Activated CD4-positive, alpha-beta T cell treated with anti-CD3 and anti-CD28 coated beads, Interleukin-2, amount 10 ng/mL, durations not matched to agents 7 days and 5 days (primary cell): ENCODE results near the gene TP53BP1. TPM values are rescaled to one million over a fixed set of nuclear protein-coding genes. Genes with fewer than 3 reads are reported as not detected.

Experiments
- CTCF ChIA-PET: fragments of 350-600 bp; sonication (Branson Sonifier 250); formaldehyde crosslinking; loops from one replicate; lab custom pipeline; 2021; ENCODE audit warnings: antibody characterized with exemption; lab: Charles Lee
- POLR2A ChIA-PET: fragments of 350-600 bp; sonication (Branson Sonifier 250); formaldehyde crosslinking; loops from one replicate; lab custom pipeline; 2021; ENCODE audit warnings: antibody characterized with exemption; lab: Charles Lee
- DNase-seq: peaks from one replicate; pipeline ENCODE4 v3.0.0-alpha.2; 2020
- H3K27ac Mint-ChIP-seq: one replicate; pipeline ENCODE4 v1.8.0; 2021; ENCODE audit warnings: mild to moderate bottlenecking, moderate library complexity, mixed read lengths
- H3K27me3 Mint-ChIP-seq: one replicate; pipeline ENCODE4 v1.8.0; 2021; ENCODE audit warnings: mixed read lengths
- H3K36me3 Mint-ChIP-seq: one replicate; pipeline ENCODE4 v1.8.0; 2021; ENCODE audit warnings: low read depth, mixed read lengths
- H3K4me1 Mint-ChIP-seq: one replicate; pipeline ENCODE4 v1.8.0; 2021; ENCODE audit warnings: mixed read lengths
- H3K4me3 Mint-ChIP-seq: one replicate; pipeline ENCODE4 v1.8.0; 2021; ENCODE audit warnings: mild to moderate bottlenecking, moderate library complexity, mixed read lengths
- H3K9me3 Mint-ChIP-seq: one replicate; pipeline ENCODE4 v1.8.0; 2021; ENCODE audit warnings: mixed read lengths
- total RNA-seq, 2 experiments: library from RNA; stranded (reverse); gene quantifications; one replicate each; pipeline ENCODE4 v1.2.3, GENCODE V29; 2021

Gene TP53BP1
- total RNA-seq, 2 experiments from 2014 or later: 22.9 to 27.9 TPM

DNA sequence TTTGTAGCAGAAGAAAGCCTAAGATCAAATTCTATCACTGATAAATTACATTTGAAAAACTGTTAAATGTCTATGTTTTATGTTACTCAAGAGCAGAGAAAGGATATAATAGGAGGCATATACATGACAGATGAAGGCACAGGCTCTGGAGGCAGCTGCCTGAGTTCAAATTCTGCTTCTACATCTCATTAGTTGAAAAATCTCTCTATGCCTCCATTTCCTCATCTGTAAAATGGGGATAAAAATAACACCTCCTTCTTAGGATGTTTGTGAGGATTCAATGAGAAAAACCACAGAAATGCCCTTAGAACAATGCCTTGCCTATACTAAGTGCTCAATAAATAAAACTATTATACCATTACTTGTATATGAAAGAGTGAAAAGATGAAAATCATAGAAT is 21.0 kb downstream of the TP53BP1 start:
- Mint-ChIP-seq H3K9me3 (no peaks in the 10 kb centered on the region), H3K27ac (no peak overlapping the region), H3K27me3 (no peaks in the 10 kb centered on the region), H3K4me3 (no peak overlapping the region), H3K36me3 (peaks cover 26% of the 10 kb centered on the region), H3K4me1 (peaks cover 2% of the 10 kb centered on the region)
- DNase-seq: no peak
- POLR2A ChIA-PET: no interaction called here
- CTCF ChIA-PET: interaction anchor here (0.9 kb wide), 1 partner anchor 38 kb away, joined by 4 read pairs; no protein-coding TSS in a partner anchor

DNA sequence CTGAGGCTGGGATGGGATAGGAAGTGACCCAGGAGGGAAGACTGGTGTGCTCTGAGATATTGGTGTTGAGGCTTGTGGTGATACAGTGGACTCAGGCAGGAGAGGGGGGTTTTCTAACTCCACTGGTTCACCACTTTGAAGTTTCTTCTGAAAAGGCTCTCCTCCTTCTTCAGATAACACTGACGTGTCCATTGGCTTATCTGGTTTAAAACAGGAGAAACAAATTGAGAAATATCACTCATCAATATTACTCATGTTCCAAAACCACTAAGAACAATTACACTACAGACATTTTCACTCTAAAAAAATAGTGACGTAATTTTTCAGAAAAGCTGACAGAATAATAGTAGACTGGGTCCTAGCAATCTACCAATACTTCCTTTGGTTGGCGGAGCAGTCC is 23.1 kb downstream of the TP53BP1 start:
- Mint-ChIP-seq H3K36me3 (peaks cover 19% of the 10 kb centered on the region), H3K27me3 (no peaks in the 10 kb centered on the region), H3K4me1 (peaks cover 2% of the 10 kb centered on the region), H3K4me3 (no peak overlapping the region), H3K27ac (no peak overlapping the region), H3K9me3 (no peaks in the 10 kb centered on the region)
- ChIA-PET POLR2A (no interaction called here), CTCF (interaction anchor here (1.7 kb wide), 1 partner anchor 10 kb away, joined by 6 read pairs; no protein-coding TSS in a partner anchor)
- DNase-seq: no peak

GRCh38 chr15:43465100-43465499 is 27.9 kb downstream of the TP53BP1 start:
- no peak overlapping the region for H3K27ac Mint-ChIP-seq
- no peak overlapping the region for H3K4me3 Mint-ChIP-seq
- H3K9me3 Mint-ChIP-seq: no peaks in the 10 kb centered on the region
- H3K27me3 Mint-ChIP-seq: no peaks in the 10 kb centered on the region
- ChIA-PET POLR2A (no interaction called here), CTCF (no interaction called here)
- H3K4me1 Mint-ChIP-seq: no peaks in the 10 kb centered on the region
- DNase-seq: no peak
- peaks cover 8% of the 10 kb centered on the region for H3K36me3 Mint-ChIP-seq

DNA sequence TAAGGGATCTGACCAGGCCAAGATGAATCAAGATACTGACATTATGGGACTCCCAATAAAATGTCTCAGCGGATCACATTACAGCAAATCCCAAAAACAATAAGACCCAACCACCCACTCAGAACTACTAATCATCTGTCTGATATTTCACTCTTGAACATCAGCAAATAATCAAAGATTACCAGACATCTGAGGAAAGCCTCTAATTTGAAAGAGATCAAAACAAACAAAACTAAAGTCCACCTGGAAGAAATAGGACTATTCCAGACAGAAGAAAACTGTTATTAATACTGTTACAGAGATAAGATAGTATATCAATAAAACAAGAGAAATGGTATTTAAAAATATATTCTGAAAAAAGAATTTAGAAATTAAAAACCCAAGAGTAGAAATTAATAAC is 29.0 kb downstream of the TP53BP1 start:
- H3K27ac Mint-ChIP-seq: no peak overlapping the region
- ChIA-PET POLR2A (no interaction called here), CTCF (no interaction called here)
- no peak for DNase-seq
- H3K27me3 Mint-ChIP-seq: no peaks in the 10 kb centered on the region
- peaks cover 3% of the 10 kb centered on the region for H3K36me3 Mint-ChIP-seq
- no peaks in the 10 kb centered on the region for H3K9me3 Mint-ChIP-seq
- no peaks in the 10 kb centered on the region for H3K4me1 Mint-ChIP-seq
- no peak overlapping the region for H3K4me3 Mint-ChIP-seq

DNA sequence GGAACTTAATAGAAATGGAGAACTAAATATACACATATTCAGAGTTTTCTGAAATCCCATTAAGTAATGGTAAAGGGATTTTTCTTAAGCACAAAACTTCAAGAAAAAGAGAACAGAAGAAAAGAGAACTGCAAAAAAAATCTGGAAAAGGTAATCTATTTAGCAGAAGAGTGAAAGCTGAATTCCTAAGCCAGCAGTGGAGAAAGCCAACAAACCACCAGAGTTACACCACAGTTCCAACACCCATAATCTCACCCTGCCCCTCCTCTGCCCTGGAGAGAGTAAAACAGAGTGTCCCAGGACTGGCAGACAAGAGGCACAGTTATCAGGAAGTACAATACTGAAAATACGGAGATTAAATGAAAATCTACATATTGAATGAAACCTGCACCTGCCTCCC is 29.4 kb downstream of the TP53BP1 start:
- CTCF ChIA-PET: no interaction called here
- Mint-ChIP-seq H3K36me3 (peaks cover 2% of the 10 kb centered on the region), H3K9me3 (no peaks in the 10 kb centered on the region), H3K27ac (no peak overlapping the region), H3K4me3 (no peak overlapping the region), H3K27me3 (no peaks in the 10 kb centered on the region), H3K4me1 (no peaks in the 10 kb centered on the region)
- no peak for DNase-seq
- POLR2A ChIA-PET: no interaction called here

DNA sequence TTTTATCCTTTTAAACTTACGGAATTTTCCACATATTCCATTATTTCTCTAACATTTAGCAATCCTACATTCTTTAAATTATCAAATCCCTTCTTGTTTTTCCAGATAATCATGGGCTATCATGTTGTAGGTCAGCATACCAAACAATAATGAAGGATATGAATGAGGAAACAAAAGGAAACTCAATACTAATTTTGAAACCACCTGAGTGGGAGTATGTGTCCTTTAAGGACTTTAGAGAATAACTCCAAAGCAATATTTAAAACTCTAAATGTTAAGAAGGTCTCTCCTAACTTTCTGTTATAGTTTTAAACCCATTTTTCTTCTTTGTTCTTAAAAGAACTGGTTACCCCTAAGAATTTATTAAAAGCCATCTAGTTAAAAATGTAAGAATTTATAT is 43.0 kb downstream of the TP53BP1 start:
- Mint-ChIP-seq H3K4me3 (no peak overlapping the region), H3K9me3 (no peaks in the 10 kb centered on the region), H3K36me3 (peaks cover 6% of the 10 kb centered on the region), H3K27ac (no peak overlapping the region), H3K4me1 (no peaks in the 10 kb centered on the region), H3K27me3 (no peaks in the 10 kb centered on the region)
- ChIA-PET POLR2A (no interaction called here), CTCF (no interaction called here)
- no peak for DNase-seq

GRCh38 chr15:43446344-43446743 is 46.6 kb downstream of the TP53BP1 start:
- DNase-seq: no peak
- POLR2A ChIA-PET: no interaction called here
- Mint-ChIP-seq H3K36me3 (peaks cover 3% of the 10 kb centered on the region), H3K27ac (no peak overlapping the region), H3K4me1 (peaks cover under 1% of the 10 kb centered on the region), H3K4me3 (no peak overlapping the region), H3K27me3 (no peaks in the 10 kb centered on the region), H3K9me3 (no peaks in the 10 kb centered on the region)
- CTCF ChIA-PET: no interaction called here

GRCh38 chr15:43441316-43441715 is 51.6 kb downstream of the TP53BP1 start:
- DNase-seq: peak; percentile 29
- ChIA-PET CTCF (interaction anchor here (0.6 to 2.0 kb wide), 8 partner anchors 16 to 237 kb away, joined by 3 to 14 read pairs (median 3); partner anchors contain the start of gene TP53BP1), POLR2A (interaction anchor here (0.6 kb wide), 1 partner anchor 61 kb away, joined by 3 read pairs; no protein-coding TSS in a partner anchor)
- H3K4me1 Mint-ChIP-seq: peaks cover 7% of the 10 kb centered on the region
- H3K36me3 Mint-ChIP-seq: peaks cover 4% of the 10 kb centered on the region
- no peaks in the 10 kb centered on the region for H3K9me3 Mint-ChIP-seq
- no peak overlapping the region for H3K4me3 Mint-ChIP-seq
- no peaks in the 10 kb centered on the region for H3K27me3 Mint-ChIP-seq
- peak overlapping the region; percentile 73 for H3K27ac Mint-ChIP-seq

- ChIA-PET POLR2A (interaction anchor here (0.6 kb wide), 1 partner anchor 61 kb away, joined by 3 read pairs; no protein-coding TSS in a partner anchor), CTCF (interaction anchor here (0.6 to 2.0 kb wide), 9 partner anchors 17 to 424 kb away, joined by 3 to 14 read pairs (median 3); partner anchors contain the start of gene TP53BP1)
- no peaks in the 10 kb centered on the region for H3K9me3 Mint-ChIP-seq
- no peaks in the 10 kb centered on the region for H3K27me3 Mint-ChIP-seq
- H3K36me3 Mint-ChIP-seq: peaks cover 3% of the 10 kb centered on the region
- H3K27ac Mint-ChIP-seq: peak overlapping the region; percentile 73
- H3K4me1 Mint-ChIP-seq: peaks cover 7% of the 10 kb centered on the region
- peak; percentile 54 for DNase-seq
- no peak overlapping the region for H3K4me3 Mint-ChIP-seq
These were observed 52.2 kb downstream of the TP53BP1 start for GRCh38 chr15:43440721-43441281.

DNA sequence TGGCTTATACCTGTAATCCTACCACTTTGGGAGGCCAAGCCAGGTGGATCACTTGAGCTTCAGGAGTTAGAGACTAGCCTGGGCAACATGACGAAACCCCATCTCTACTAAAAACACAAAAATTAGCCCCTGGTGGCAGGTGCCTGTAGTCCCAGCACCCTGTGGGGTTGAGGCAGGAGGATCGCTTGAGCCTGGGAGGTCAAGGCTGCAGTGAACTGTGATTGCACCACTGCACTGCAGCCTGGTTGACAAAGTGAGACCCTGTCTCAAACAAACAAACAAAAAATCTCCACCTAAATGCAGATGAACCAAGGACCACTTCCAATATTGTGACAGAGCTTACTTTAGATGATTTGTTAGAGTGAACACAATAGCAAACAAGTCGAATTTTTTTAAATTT is 53.7 kb downstream of the TP53BP1 start:
- Mint-ChIP-seq H3K4me3 (no peak overlapping the region), H3K27me3 (no peaks in the 10 kb centered on the region), H3K27ac (no peak overlapping the region), H3K36me3 (peaks cover 3% of the 10 kb centered on the region), H3K4me1 (peaks cover 7% of the 10 kb centered on the region), H3K9me3 (no peaks in the 10 kb centered on the region)
- DNase-seq: no peak
- ChIA-PET POLR2A (no interaction called here), CTCF (interaction anchor here (2.0 kb wide), 1 partner anchor 72 kb away, joined by 14 read pairs; no protein-coding TSS in a partner anchor)

DNA sequence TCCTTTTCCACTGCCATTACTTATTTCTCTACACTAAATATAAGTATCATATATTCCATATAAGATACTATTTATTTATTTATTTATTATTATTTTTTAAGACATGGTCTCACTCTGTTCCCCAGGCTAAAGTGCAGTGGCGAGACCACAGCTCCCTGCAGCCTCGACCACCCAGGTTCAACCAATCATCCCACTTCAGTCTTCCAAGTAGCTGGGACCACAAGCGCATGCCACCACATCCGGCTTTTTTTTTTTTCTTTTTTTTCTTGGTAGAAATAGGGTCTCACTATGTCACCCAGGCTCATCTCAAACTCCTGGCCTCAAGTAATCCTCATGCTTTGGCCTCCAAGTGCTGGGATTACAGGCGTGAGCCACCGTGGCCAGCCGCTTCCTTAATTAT is 56.6 kb downstream of the TP53BP1 start:
- POLR2A ChIA-PET: no interaction called here

GRCh38 chr15:43434446-43434845 is 58.5 kb downstream of the TP53BP1 start:
- H3K36me3 Mint-ChIP-seq: peaks cover 3% of the 10 kb centered on the region
- POLR2A ChIA-PET: no interaction called here
- H3K9me3 Mint-ChIP-seq: no peaks in the 10 kb centered on the region

More for the DNA sequence above, 56.6 kb downstream of the TP53BP1 start:
- no peak for DNase-seq
- CTCF ChIA-PET: no interaction called here
- Mint-ChIP-seq H3K4me3 (no peak overlapping the region), H3K4me1 (peaks cover 7% of the 10 kb centered on the region), H3K27me3 (no peaks in the 10 kb centered on the region), H3K36me3 (peaks cover 3% of the 10 kb centered on the region), H3K9me3 (no peaks in the 10 kb centered on the region), H3K27ac (no peak overlapping the region)

GRCh38 chr15:43433661-43434303 is 59.2 kb downstream of the TP53BP1 start:
- DNase-seq: no peak
- Mint-ChIP-seq H3K36me3 (peaks cover 3% of the 10 kb centered on the region), H3K4me3 (no peak overlapping the region), H3K9me3 (no peaks in the 10 kb centered on the region), H3K27ac (no peak overlapping the region), H3K4me1 (no peaks in the 10 kb centered on the region), H3K27me3 (no peaks in the 10 kb centered on the region)
- POLR2A ChIA-PET: no interaction called here
- CTCF ChIA-PET: interaction anchor here (0.7 to 1.2 kb wide), 2 partner anchors 23 to 38 kb away, joined by 3 to 4 read pairs; no protein-coding TSS in a partner anchor

More at GRCh38 chr15:43434446-43434845, 58.5 kb downstream of the TP53BP1 start:
- Mint-ChIP-seq H3K27me3 (no peaks in the 10 kb centered on the region), H3K4me3 (no peak overlapping the region), H3K27ac (no peak overlapping the region), H3K4me1 (no peaks in the 10 kb centered on the region)
- DNase-seq: no peak
- CTCF ChIA-PET: interaction anchor here (1.2 kb wide), 1 partner anchor 37 kb away, joined by 4 read pairs; no protein-coding TSS in a partner anchor
